SKM-1 treated with dmso at 0.1 percent for 144 hours (cell line): Measurements from ENCODE around the gene LOC128125822.
"Not testable (repeated sequence)": the region's sequence is repeated elsewhere in the genome, so short reads cannot be mapped to it uniquely, and the experiment has no call there.

ENCODE experiments used
- DNase-seq: peaks from one replicate; lab custom pipeline; 2025; ENCODE audit not compliant: unreplicated experiment; lab: John Stamatoyannopoulos, UW

LOC128125822 gene

GRCh38 chr6:63572044-63572746 is at the start of gene LOC128125822, which contains the start of gene PTP4A1:
Gene LOC128125822 (plus strand): TSS chr6:63572480.
Gene PTP4A1 (plus strand): TSS chr6:63572480. CDS start chr6:63576881, 4,401 bp downstream.
- peak; percentile 93 for DNase-seq

- DNase-seq: not testable (repeated sequence)
Observed at GRCh38 chr6:63522911-63523287, 49.4 kb upstream of the LOC128125822 start.

- no peak for DNase-seq
Observed at GRCh38 chr6:63523630-63524029, 48.6 kb upstream of the LOC128125822 start.

- DNase-seq: no peak
Observed at GRCh38 chr6:63525186-63525878, 46.9 kb upstream of the LOC128125822 start.

GRCh38 chr6:63526931-63527330 is 45.3 kb upstream of the LOC128125822 start:
- DNase-seq: no peak

GRCh38 chr6:63527658-63528514 is 44.4 kb upstream of the LOC128125822 start:
- no peak for DNase-seq

GRCh38 chr6:63529498-63529897 is 42.8 kb upstream of the LOC128125822 start:
- DNase-seq: no peak

- no peak for DNase-seq
Observed at GRCh38 chr6:63530182-63530581, 42.1 kb upstream of the LOC128125822 start.

- DNase-seq: no peak
Observed at GRCh38 chr6:63530991-63531390, 41.3 kb upstream of the LOC128125822 start.

- DNase-seq: no peak
Observed at GRCh38 chr6:63533026-63533425, 39.3 kb upstream of the LOC128125822 start.

GRCh38 chr6:63533952-63534351 is 38.3 kb upstream of the LOC128125822 start:
- DNase-seq: no peak

GRCh38 chr6:63537201-63537958 is 34.9 kb upstream of the LOC128125822 start:
- DNase-seq: peak; percentile 43

GRCh38 chr6:63537959-63538300 is 34.4 kb upstream of the LOC128125822 start:
- DNase-seq: no peak

GRCh38 chr6:63538550-63538949 is 33.7 kb upstream of the LOC128125822 start:
- no peak for DNase-seq

GRCh38 chr6:63543001-63543400 is 29.3 kb upstream of the LOC128125822 start:
- no peak for DNase-seq

GRCh38 chr6:63543982-63544381 is 28.3 kb upstream of the LOC128125822 start:
- DNase-seq: no peak

GRCh38 chr6:63546236-63546635 is 26.0 kb upstream of the LOC128125822 start:
- no peak for DNase-seq

GRCh38 chr6:63546697-63547096 is 25.6 kb upstream of the LOC128125822 start:
- no peak for DNase-seq

- no peak for DNase-seq
Observed at GRCh38 chr6:63549076-63549475, 23.2 kb upstream of the LOC128125822 start.

GRCh38 chr6:63553208-63553607 is 19.1 kb upstream of the LOC128125822 start:
- DNase-seq: no peak

GRCh38 chr6:63553900-63554299 is 18.4 kb upstream of the LOC128125822 start:
- no peak for DNase-seq
